CD4-positive, alpha-beta T cell (primary cell): ENCODE results near the gene PLXND1. TPM values are rescaled to one million over a fixed set of nuclear protein-coding genes. Genes with fewer than 3 reads are reported as not detected.

Experiments used
- ATAC-seq: fragments of 200-7000 bp; cut with Tn5 transposase; one replicate; pipeline ENCODE4 v1.10.0; 2022; ENCODE audit warnings: mild to moderate bottlenecking; ENCODE audit not compliant: poor library complexity
- CTCF ChIA-PET: fragments of 350-600 bp; sonication (Branson Sonifier 250); formaldehyde crosslinking; loops from one replicate; lab custom pipeline; 2021; ENCODE audit warnings: antibody characterized with exemption, inconsistent platforms; lab: Charles Lee
- POLR2A ChIA-PET: fragments of 350-600 bp; sonication (Branson Sonifier 250); formaldehyde crosslinking; loops from one replicate; lab custom pipeline; 2021; ENCODE audit warnings: antibody characterized with exemption, inconsistent platforms; lab: Charles Lee
- DNase-seq, 14 experiments: peaks; one replicate each; pipeline ENCODE4 v3.0.0-alpha.2; 2013 to 2020; ENCODE audit warnings: mixed read lengths in 2 of 14
- H3K27ac ChIP-seq, 2 donors: one replicate each; pipeline versions ENCODE4 v1.5.1 to v1.7.0; 2013; ENCODE audit warnings: low read length in 2 of 2, low read depth in 1 of 2, mild to moderate bottlenecking in 1 of 2
- H3K27me3 ChIP-seq, 2 experiments: 1 replicate in 1 of 2; 2 replicates in 1 of 2; pipeline versions ENCODE4 v1.6.1 to v1.7.0; 2013; ENCODE audit warnings: low read length in 2 of 2, control low read depth in 1 of 2, mild to moderate bottlenecking in 1 of 2, moderate library complexity in 1 of 2; ENCODE audit not compliant: insufficient read depth in 2 of 2, control insufficient read depth in 1 of 2
- H3K36me3 ChIP-seq: one replicate; pipeline ENCODE4 v1.6.1; 2013; ENCODE audit warnings: low read length, control low read depth; ENCODE audit not compliant: insufficient read depth
- H3K4me1 ChIP-seq: one replicate; pipeline ENCODE4 v1.6.1; 2013; ENCODE audit warnings: low read length, control low read depth; ENCODE audit not compliant: insufficient read depth
- H3K4me3 ChIP-seq: one replicate; pipeline ENCODE4 v1.5.1; 2013; ENCODE audit warnings: mild to moderate bottlenecking, low read length, moderate library complexity
- H3K9me3 ChIP-seq, 2 experiments: 1 replicate in 1 of 2; 2 replicates in 1 of 2; pipeline versions ENCODE4 v1.6.1 to v1.7.0; 2013; ENCODE audit warnings: low read length in 2 of 2, mild to moderate bottlenecking in 2 of 2, control low read depth in 1 of 2, moderate library complexity in 1 of 2; ENCODE audit not compliant: control insufficient read depth in 1 of 2, insufficient read depth in 1 of 2
- H3K27ac Mint-ChIP-seq: one replicate; pipeline ENCODE4 v1.8.0; 2020; ENCODE audit warnings: mixed read lengths
- H3K27me3 Mint-ChIP-seq: one replicate; pipeline ENCODE4 v1.8.0; 2021; ENCODE audit warnings: mixed read lengths
- H3K36me3 Mint-ChIP-seq: one replicate; pipeline ENCODE4 v1.8.0; 2021; ENCODE audit warnings: low read depth, mixed read lengths
- H3K4me1 Mint-ChIP-seq: one replicate; pipeline ENCODE4 v1.8.0; 2021; ENCODE audit warnings: low read depth, mixed read lengths
- H3K4me3 Mint-ChIP-seq: one replicate; pipeline ENCODE4 v1.8.0; 2020; ENCODE audit warnings: mild to moderate bottlenecking, mixed read lengths
- H3K9me3 Mint-ChIP-seq: one replicate; pipeline ENCODE4 v1.8.0; 2020; ENCODE audit warnings: mixed read lengths
- intact Hi-C, 2 experiments: fragments of 100-400 bp; cut with DNase I in 1 of 2; cut with micrococcal nuclease in 1 of 2; formaldehyde crosslinking; loops; one replicate each; pipeline versions ENCODE4 v1.15.1 to v1.9.0; 2023 to 2025; cut with DNase I, micrococcal nuclease
- total RNA-seq, 174 experiments: library from RNA in 2 of 174; stranded (reverse) in 2 of 174; gene quantifications; one replicate each; pipeline ENCODE4 v1.2.3 and lab custom pipeline; 2021 to 2026
- TF ChIP-seq, protein P1 (sequence below): fragments of 200-600 bp; IDR thresholded peaks from one replicate; pipeline ENCODE4 v1.8.0; 2022; ENCODE audit warnings: antibody characterized with exemption, mild to moderate bottlenecking

The PLXND1 gene
- total RNA-seq, 2 experiments from 2014 or later = 61.7 to 62.5 TPM

DNA sequence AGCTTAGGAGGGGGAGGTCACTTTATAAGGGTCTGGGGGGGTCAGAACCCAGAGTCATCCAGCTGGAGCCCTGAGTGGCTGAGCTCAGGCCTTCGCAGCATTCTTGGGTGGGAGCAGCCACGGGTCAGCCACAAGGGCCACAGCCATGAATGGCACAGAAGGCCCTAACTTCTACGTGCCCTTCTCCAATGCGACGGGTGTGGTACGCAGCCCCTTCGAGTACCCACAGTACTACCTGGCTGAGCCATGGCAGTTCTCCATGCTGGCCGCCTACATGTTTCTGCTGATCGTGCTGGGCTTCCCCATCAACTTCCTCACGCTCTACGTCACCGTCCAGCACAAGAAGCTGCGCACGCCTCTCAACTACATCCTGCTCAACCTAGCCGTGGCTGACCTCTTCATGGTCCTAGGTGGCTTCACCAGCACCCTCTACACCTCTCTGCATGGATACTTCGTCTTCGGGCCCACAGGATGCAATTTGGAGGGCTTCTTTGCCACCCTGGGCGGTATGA, 77.8 kb downstream of the PLXND1 start, which contains the start of gene RHO:
Gene RHO, plus strand, starts transcription at position 51 of the 512 bp plus-strand sequence. Its CDS starts 95 bp downstream, at position 146.
- no peak within 1 kb of the TSS for H3K27ac ChIP-seq
- ChIA-PET POLR2A (no interaction called here), CTCF (no interaction called here)
- Mint-ChIP-seq H3K4me3 (no peak within 1 kb of the TSS), H3K27me3 (no peaks in the 10 kb centered on the region), H3K9me3 (no peaks in the 10 kb centered on the region), H3K27ac (no peak within 1 kb of the TSS), H3K4me1 (no peaks in the 10 kb centered on the region), H3K36me3 (no peaks in the 10 kb centered on the region)
- peaks cover 3% of the 10 kb centered on the region for H3K4me1 ChIP-seq
- no peaks in the 10 kb centered on the region for H3K27me3 ChIP-seq
- TF ChIP-seq, protein P1, sequence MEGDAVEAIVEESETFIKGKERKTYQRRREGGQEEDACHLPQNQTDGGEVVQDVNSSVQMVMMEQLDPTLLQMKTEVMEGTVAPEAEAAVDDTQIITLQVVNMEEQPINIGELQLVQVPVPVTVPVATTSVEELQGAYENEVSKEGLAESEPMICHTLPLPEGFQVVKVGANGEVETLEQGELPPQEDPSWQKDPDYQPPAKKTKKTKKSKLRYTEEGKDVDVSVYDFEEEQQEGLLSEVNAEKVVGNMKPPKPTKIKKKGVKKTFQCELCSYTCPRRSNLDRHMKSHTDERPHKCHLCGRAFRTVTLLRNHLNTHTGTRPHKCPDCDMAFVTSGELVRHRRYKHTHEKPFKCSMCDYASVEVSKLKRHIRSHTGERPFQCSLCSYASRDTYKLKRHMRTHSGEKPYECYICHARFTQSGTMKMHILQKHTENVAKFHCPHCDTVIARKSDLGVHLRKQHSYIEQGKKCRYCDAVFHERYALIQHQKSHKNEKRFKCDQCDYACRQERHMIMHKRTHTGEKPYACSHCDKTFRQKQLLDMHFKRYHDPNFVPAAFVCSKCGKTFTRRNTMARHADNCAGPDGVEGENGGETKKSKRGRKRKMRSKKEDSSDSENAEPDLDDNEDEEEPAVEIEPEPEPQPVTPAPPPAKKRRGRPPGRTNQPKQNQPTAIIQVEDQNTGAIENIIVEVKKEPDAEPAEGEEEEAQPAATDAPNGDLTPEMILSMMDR = no peak
- no peak within 1 kb of the TSS for H3K4me3 ChIP-seq
- no peaks in the 10 kb centered on the region for H3K36me3 ChIP-seq
- intact Hi-C loops = no loop called here
- no peaks in the 10 kb centered on the region for H3K9me3 ChIP-seq
- DNase-seq = no peak
- no peak for ATAC-seq

DNA sequence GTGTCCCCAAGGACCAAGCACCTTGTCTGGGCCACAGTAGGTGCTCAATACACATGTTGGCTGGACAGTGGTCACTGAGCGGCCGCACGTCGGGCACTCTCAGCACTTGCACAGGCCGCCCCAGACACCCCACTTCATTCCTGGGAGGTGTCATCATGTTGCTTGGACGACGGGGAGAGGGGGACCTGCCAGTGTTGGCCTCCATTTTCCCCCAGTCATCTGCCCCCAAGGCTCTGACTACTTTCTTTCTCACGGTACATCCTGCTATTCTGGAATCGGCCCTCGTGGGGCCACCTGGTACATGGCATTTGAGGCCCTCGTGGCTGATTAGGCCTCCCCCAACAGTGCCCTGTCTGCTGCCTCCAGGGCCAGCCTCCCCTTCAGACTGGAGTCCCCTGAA, 79.2 kb downstream of the PLXND1 start:
- intact Hi-C loops = no loop called here

DNA sequence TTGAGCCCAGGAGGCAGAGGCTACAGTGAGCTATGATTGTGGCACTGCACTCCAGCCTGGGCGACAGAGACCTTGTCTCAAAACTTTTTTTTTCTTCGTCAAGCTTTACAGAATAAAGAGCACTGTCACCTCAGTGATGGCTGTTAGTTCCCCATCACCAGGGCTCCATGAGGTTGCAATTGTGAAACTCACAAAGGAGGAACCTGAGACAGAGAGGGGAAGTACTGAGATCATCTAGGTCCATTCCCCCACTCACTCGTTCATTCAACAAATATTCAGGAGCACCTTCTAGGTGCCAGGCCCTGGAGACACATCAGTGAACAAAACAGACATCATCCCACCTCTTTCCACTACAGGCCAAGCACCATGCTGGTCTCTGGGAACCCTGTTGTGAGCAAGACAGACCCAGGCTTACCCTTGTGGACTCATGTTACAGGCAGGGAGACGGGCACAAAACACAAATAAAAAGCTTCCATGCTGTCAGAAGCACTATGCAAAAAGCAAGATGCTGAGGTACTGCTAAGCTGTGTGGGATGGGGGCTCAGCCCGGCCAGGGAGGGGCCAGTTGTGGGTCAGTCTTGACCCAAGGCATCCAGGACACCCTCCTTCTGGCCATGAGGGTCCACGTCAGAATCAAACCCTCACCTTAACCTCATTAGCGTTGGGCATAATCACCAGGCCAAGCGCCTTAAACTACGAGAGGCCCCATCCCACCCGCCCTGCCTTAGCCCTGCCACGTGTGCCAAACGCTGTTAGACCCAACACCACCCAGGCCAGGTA, 80.2 kb downstream of the PLXND1 start:
- peak in 3 of 14 experiments; percentile 18 to 67 (median 54) for DNase-seq
- Mint-ChIP-seq H3K36me3 (no peaks in the 10 kb centered on the region), H3K27ac (no peak overlapping the region), H3K27me3 (no peaks in the 10 kb centered on the region), H3K4me3 (no peak overlapping the region), H3K9me3 (no peaks in the 10 kb centered on the region), H3K4me1 (no peaks in the 10 kb centered on the region)
- Histone ChIP-seq H3K9me3 (no peaks in the 10 kb centered on the region), H3K27me3 (no peaks in the 10 kb centered on the region), H3K36me3 (no peaks in the 10 kb centered on the region), H3K4me1 (peaks cover 3% of the 10 kb centered on the region), H3K27ac (no peak overlapping the region), H3K4me3 (no peak overlapping the region)
- intact Hi-C loops = no loop called here
- TF ChIP-seq, protein P1 = no peak
- no peak for ATAC-seq
- ChIA-PET POLR2A (no interaction called here), CTCF (no interaction called here)

More for the DNA sequence above, 79.2 kb downstream of the PLXND1 start:
- ATAC-seq (no peak), DNase-seq (no peak)
- Mint-ChIP-seq H3K27me3 (no peaks in the 10 kb centered on the region), H3K4me3 (no peak overlapping the region), H3K9me3 (no peaks in the 10 kb centered on the region), H3K27ac (no peak overlapping the region), H3K4me1 (no peaks in the 10 kb centered on the region), H3K36me3 (no peaks in the 10 kb centered on the region)
- POLR2A ChIA-PET = no interaction called here
- Histone ChIP-seq H3K27ac (no peak overlapping the region), H3K9me3 (no peaks in the 10 kb centered on the region), H3K4me1 (peaks cover 3% of the 10 kb centered on the region), H3K4me3 (no peak overlapping the region), H3K27me3 (no peaks in the 10 kb centered on the region), H3K36me3 (no peaks in the 10 kb centered on the region)
- CTCF ChIA-PET = no interaction called here
- TF ChIP-seq, protein P1 = no peak
